Measurements from ENCODE around the gene STK32B.

DNA sequence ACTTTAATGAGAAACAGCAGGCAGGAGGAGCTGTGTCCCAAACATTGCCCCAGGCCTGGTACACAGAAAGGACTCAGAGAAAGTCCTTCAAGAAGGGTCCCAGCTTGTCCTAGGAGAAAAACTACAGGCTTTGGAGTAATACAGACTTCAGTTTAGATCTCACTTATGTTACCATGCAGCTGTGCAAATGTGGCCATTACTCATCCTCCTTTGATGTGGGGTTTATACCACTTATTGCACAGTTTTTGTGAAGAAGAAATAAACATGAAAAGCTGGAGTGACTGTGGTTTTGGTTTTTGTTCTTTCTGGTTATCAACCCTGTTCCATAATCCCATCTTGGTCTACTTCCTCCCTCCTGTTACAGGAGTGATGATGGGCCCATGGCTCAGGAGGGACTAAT lies 23.9 kb upstream of the STK32B start:
- TF ChIP-seq GATA2 (IDR thresholded peaks at IDR 0.05; ENCODE audit: low read depth, low read length), result no peak
- no peak for TF ChIP-seq GATA3 (IDR thresholded peaks at IDR 0.05; ENCODE audit: low read depth, low read length)

Data from SH-SY5Y (cell line).